Cardiac muscle cell (in vitro differentiated cells and primary cell): ENCODE measurements around the gene TULP1. TPM values are rescaled to one million over a fixed set of nuclear protein-coding genes. Genes with fewer than 3 reads are reported as not detected.

Source experiments
- DNase-seq, 2 donors: peaks; one replicate each; pipeline versions ENCODE4 v3.0.0 to v3.0.0-alpha.2; 2010 to 2017; ENCODE audit warnings: low read depth in 1 of 2, low spot score in 1 of 2
- H3K27ac ChIP-seq: fragments of 200-600 bp; sonication (generic); 2 replicates; pipeline ENCODE4 v1.5.1; 2016
- H3K27me3 ChIP-seq: fragments of 200-600 bp; sonication (generic); 2 replicates; pipeline ENCODE4 v1.6.0; 2016; ENCODE audit warnings: control low read depth
- H3K36me3 ChIP-seq: fragments of 200-600 bp; sonication (generic); 2 replicates; pipeline ENCODE4 v1.5.1; 2016; ENCODE audit warnings: control low read depth
- H3K4me1 ChIP-seq: fragments of 200-600 bp; sonication (generic); 2 replicates; pipeline ENCODE4 v1.8.1; 2017; ENCODE audit warnings: low read depth, mild to moderate bottlenecking, mixed run types
- H3K4me3 ChIP-seq: fragments of 200-600 bp; sonication (generic); 2 replicates; pipeline ENCODE4 v1.5.1; 2016; ENCODE audit warnings: mild to moderate bottlenecking
- H3K9me3 ChIP-seq: fragments of 200-600 bp; sonication (generic); 2 replicates; pipeline ENCODE4 v1.5.1; 2017; ENCODE audit warnings: low read depth, mild to moderate bottlenecking, control low read depth
- CTCF ChIP-seq: IDR thresholded peaks from 2 replicates; pipeline ENCODE4 v1.5.1; 2012; ENCODE audit warnings: low read depth, mild to moderate bottlenecking, low read length
- polyA plus RNA-seq: library from polyadenylated mRNA; unstranded; fragments of >200 nt; fragmentation: Nextera tagmentation; extraction: Ambion mirVana; gene quantifications from 2 replicates; pipeline ENCODE4 v1.2.1, GENCODE V29; 2016
- total RNA-seq: library from RNA; depleted of rRNA; stranded (reverse); fragments of >200 nt; gene quantifications from 2 replicates; pipeline ENCODE4 v1.2.3, GENCODE V29; 2016

The TULP1 gene
- total and polyA plus RNA-seq, 2 experiments from 2014 or later: 0.92 to 5.2 TPM

GRCh38 chr6:35477551-35478179, 35.0 kb downstream of the TULP1 start:
- Histone ChIP-seq H3K27ac (no peak overlapping the region), H3K27me3 (no peaks in the 10 kb centered on the region), H3K4me1 (peaks cover 16% of the 10 kb centered on the region), H3K9me3 (no peaks in the 10 kb centered on the region), H3K4me3 (no peak overlapping the region), H3K36me3 (peaks cover 20% of the 10 kb centered on the region)
- TF ChIP-seq CTCF: no peak
- no peak for DNase-seq

DNA sequence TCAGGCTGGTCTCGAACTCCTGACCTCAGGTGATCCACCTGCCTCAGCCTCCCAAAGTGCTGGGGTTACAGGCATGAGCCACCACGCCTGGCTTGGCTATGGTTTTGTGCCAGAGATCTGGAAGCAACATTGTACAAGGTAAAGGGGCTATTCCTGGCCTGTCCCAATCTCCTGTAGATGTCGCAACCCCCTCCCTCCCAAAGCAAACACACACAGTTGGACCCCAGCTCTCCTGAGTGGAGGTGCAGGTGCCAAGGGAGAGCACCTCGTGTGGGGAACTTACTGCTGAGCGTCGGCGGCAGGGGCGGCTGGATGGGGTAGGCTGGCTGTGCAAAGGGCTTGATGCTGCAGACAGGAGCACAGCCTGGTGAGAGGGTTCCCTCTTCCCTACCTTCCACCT, 35.7 kb downstream of the TULP1 start:
- H3K36me3 ChIP-seq: peaks cover 20% of the 10 kb centered on the region

GRCh38 chr6:35476004-35476403, 36.7 kb downstream of the TULP1 start:
- Histone ChIP-seq H3K27ac (no peak overlapping the region), H3K4me3 (no peak overlapping the region), H3K4me1 (peaks cover 6% of the 10 kb centered on the region), H3K27me3 (no peaks in the 10 kb centered on the region), H3K9me3 (no peaks in the 10 kb centered on the region), H3K36me3 (peaks cover 29% of the 10 kb centered on the region)
- DNase-seq: no peak
- no peak for TF ChIP-seq CTCF

More for the DNA sequence above, 35.7 kb downstream of the TULP1 start:
- H3K9me3 ChIP-seq: no peaks in the 10 kb centered on the region
- TF ChIP-seq CTCF: no peak
- H3K27ac ChIP-seq: no peak overlapping the region
- H3K4me1 ChIP-seq: peaks cover 16% of the 10 kb centered on the region
- no peak overlapping the region for H3K4me3 ChIP-seq
- no peaks in the 10 kb centered on the region for H3K27me3 ChIP-seq
- no peak for DNase-seq

DNA sequence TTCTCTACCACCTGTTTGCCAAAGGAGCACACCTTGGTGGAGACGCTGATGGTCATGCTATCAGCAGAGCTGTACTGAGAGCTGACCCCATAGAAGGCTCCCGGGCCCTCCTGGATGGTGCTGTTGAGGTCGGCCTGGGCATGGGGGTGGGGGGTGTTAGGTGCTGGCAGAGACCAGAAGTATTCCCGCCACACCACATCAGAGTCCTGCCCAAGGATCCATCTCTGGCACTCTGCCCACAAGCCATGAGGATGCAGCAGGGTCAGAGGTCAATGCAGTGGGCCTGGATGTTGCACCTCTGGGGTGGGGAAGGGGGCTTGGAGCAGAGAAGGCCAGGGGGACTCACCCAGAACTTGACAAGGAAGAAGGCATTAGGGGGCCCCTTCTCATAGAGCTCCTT, 37.1 kb downstream of the TULP1 start:
- Histone ChIP-seq H3K27me3 (no peaks in the 10 kb centered on the region), H3K4me1 (peaks cover 6% of the 10 kb centered on the region), H3K9me3 (no peaks in the 10 kb centered on the region), H3K4me3 (no peak overlapping the region), H3K27ac (no peak overlapping the region), H3K36me3 (peaks cover 33% of the 10 kb centered on the region)
- no peak for TF ChIP-seq CTCF
- no peak for DNase-seq

DNA sequence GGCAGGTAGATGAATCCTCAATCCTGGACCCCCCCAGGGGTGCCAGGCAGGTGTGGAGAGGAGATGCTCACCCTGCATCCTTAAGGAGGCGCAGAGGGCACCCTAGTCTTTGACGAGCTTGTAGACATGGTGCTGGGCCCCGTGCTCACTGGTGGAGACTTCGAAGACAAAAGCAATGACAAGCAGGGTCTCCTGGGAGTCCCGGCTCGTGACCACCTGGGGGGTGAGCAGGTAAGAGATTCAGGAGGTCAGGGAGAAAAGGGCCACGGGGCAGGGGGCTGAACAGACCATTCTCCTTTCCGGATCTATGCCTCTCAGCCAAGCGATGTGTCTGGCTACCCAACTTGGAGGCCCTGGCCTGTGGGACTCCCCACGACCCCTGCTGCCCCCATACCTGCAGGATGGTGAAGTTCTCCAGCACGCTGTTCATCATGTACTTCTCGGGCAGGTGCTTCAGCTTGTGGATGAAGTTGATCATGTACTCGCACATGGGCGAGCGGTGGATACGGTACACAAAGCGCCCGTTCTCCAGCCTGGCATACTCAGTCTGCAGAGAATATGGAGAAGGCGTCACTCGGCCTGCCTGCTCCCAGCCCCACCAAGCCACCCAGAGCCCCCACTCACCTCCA, 37.6 kb downstream of the TULP1 start:
- H3K9me3 ChIP-seq: no peaks in the 10 kb centered on the region
- TF ChIP-seq CTCF: no peak
- no peak overlapping the region for H3K4me3 ChIP-seq
- H3K4me1 ChIP-seq: peaks cover 11% of the 10 kb centered on the region
- no peaks in the 10 kb centered on the region for H3K27me3 ChIP-seq
- no peak for DNase-seq
- H3K36me3 ChIP-seq: peaks cover 38% of the 10 kb centered on the region
- H3K27ac ChIP-seq: no peak overlapping the region
